K562 (cell line): ENCODE data around the gene MAP1LC3B. TPM values are rescaled to one million over a fixed set of nuclear protein-coding genes. Genes with fewer than 3 reads are reported as not detected.

Source experiments
- CBX3 ChIP-seq, 2 experiments: IDR thresholded peaks; 1 replicate in 1 of 2; 2 replicates in 1 of 2; pipeline ENCODE4 v1.6.1; 2012; ENCODE audit warnings: inconsistent platforms in 2 of 2, low read length in 2 of 2, borderline replicate concordance in 1 of 2, control low read depth in 1 of 2
- HNRNPUL1 ChIP-seq: fragments of 200-400 bp; formaldehyde crosslinking; IDR thresholded peaks from 2 replicates; pipeline ENCODE4 v1.6.1; 2017; ENCODE audit warnings: low read length
- NFRKB ChIP-seq: fragments of 450-650 bp; IDR thresholded peaks from 2 replicates; pipeline ENCODE4 v1.6.1; 2016; ENCODE audit warnings: low read depth
- WHSC1 ChIP-seq: IDR thresholded peaks from one replicate; pipeline ENCODE4 v1.6.1; 2012; ENCODE audit warnings: low read length, control low read depth, inconsistent platforms
- ZNF274 ChIP-seq: IDR thresholded peaks from 2 replicates; pipeline ENCODE4 v1.6.1; 2011; ENCODE audit warnings: low read depth, mild to moderate bottlenecking, low read length, moderate library complexity, borderline replicate concordance
- polyA plus RNA-seq, 8 experiments: library from polyadenylated mRNA; depleted of rRNA in 4 of 8; stranded (reverse) in 5 of 8; unstranded in 3 of 8; fragments of >200 nt; fragmentation: Nextera tagmentation in 2 of 8; fragmentation: Illumina TruSeq in 1 of 8; extraction: Ambion mirVana in 2 of 8; extraction: Trizol in 1 of 8; gene quantifications; 2 replicates each; pipeline versions ENCODE4 v1.2.1 to v1.2.3, GENCODE V29; 2011 to 2014; ENCODE audit warnings: inconsistent platforms in 1 of 8, missing spikeins in 1 of 8
- total RNA-seq, 7 experiments: library from RNA; depleted of rRNA in 6 of 7; stranded (reverse); fragments of >200 nt in 6 of 7; fragmentation: Illumina TruSeq in 2 of 7; extraction: Trizol in 2 of 7; gene quantifications; 2 replicates each; pipeline versions ENCODE4 v1.2.1 to v1.2.3, GENCODE V29; 2011 to 2021; ENCODE audit warnings: low replicate concordance in 1 of 7
- TF ChIP-seq, protein P1 (sequence below): fragments of 450-650 bp; IDR thresholded peaks from 2 replicates; pipeline ENCODE4 v1.6.1; 2017; ENCODE audit warnings: antibody characterized with exemption, mild to moderate bottlenecking
- TF ChIP-seq, protein P2 (sequence below): sonication (generic); formaldehyde crosslinking; IDR thresholded peaks from 2 replicates; pipeline ENCODE4 v1.5.0; 2020; ENCODE audit warnings: missing genetic modification reagents
- TF ChIP-seq, protein P3 (sequence below): fragments of 200-600 bp; sonication (generic); IDR thresholded peaks from one replicate; pipeline ENCODE4 v1.6.1; 2012; ENCODE audit warnings: mild to moderate bottlenecking, low read depth, low read length, inconsistent platforms

MAP1LC3B gene
- total and polyA plus RNA-seq, 9 of the 15 experiments (the other 6 are each of a cell fraction or from before 2014, with no cell fraction given) = 16.0 to 81.5 (median 36.7) TPM

DNA sequence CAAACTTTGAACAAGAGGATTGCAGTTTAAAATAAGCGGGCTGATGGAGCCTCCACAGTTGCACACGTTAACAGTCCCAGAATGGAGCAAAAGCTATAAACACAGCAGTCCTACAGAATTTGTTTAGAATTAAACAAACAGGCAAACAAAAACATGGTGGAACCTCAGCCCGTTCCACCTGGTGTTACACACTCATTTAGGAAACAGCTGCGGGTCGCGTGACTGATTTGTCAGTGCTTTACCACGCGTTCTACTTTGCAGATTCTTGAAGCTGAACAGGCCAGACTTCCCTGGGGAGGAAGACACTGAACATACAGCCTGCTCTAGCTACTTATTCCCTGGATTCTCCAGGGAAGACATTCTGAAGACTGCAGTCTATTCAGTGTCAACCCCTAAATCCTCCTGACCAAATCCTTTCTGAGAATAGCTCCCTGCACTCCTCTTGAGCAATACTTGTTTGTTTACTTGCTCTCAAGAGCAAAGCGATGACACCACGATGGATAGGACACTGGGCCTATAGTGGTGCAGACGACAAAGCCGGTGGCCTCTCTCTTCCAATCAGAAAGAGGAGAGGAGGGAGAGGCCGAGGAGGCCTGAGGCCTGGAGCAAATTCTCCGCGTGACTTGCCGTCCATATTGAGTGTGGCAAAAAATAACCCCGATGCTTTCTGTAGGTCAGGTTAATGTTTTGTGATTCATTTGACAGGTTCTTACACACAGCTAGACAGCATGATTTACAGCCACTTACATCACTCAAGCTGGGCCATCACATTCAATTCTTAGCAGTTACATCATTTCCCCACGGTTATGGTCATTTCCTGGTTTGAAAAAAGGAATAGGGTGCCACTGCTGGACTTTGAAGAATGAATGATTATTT is 4.0 kb upstream of the MAP1LC3B start (continued):
- TF ChIP-seq, protein P1, sequence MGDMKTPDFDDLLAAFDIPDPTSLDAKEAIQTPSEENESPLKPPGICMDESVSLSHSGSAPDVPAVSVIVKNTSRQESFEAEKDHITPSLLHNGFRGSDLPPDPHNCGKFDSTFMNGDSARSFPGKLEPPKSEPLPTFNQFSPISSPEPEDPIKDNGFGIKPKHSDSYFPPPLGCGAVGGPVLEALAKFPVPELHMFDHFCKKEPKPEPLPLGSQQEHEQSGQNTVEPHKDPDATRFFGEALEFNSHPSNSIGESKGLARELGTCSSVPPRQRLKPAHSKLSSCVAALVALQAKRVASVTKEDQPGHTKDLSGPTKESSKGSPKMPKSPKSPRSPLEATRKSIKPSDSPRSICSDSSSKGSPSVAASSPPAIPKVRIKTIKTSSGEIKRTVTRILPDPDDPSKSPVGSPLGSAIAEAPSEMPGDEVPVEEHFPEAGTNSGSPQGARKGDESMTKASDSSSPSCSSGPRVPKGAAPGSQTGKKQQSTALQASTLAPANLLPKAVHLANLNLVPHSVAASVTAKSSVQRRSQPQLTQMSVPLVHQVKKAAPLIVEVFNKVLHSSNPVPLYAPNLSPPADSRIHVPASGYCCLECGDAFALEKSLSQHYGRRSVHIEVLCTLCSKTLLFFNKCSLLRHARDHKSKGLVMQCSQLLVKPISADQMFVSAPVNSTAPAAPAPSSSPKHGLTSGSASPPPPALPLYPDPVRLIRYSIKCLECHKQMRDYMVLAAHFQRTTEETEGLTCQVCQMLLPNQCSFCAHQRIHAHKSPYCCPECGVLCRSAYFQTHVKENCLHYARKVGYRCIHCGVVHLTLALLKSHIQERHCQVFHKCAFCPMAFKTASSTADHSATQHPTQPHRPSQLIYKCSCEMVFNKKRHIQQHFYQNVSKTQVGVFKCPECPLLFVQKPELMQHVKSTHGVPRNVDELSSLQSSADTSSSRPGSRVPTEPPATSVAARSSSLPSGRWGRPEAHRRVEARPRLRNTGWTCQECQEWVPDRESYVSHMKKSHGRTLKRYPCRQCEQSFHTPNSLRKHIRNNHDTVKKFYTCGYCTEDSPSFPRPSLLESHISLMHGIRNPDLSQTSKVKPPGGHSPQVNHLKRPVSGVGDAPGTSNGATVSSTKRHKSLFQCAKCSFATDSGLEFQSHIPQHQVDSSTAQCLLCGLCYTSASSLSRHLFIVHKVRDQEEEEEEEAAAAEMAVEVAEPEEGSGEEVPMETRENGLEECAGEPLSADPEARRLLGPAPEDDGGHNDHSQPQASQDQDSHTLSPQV = peak; percentile 95
- TF ChIP-seq, protein P2, sequence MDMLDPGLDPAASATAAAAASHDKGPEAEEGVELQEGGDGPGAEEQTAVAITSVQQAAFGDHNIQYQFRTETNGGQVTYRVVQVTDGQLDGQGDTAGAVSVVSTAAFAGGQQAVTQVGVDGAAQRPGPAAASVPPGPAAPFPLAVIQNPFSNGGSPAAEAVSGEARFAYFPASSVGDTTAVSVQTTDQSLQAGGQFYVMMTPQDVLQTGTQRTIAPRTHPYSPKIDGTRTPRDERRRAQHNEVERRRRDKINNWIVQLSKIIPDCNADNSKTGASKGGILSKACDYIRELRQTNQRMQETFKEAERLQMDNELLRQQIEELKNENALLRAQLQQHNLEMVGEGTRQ (CRISPR knock-in tag) = peak; percentile 76
- 0 out of 3 replicates have a peak, but pooled peaks of 1 of the 2 experiments have one; percentile 14 for TF ChIP-seq CBX3 (IDR thresholded peaks at IDR 0.05; ENCODE audit: borderline replicate concordance in 1 of 2, low read length in 2 of 2)
- no peak for TF ChIP-seq WHSC1
- no peak for TF ChIP-seq ZNF274
- TF ChIP-seq NFRKB = peak; percentile 57
- TF ChIP-seq, protein P3, sequence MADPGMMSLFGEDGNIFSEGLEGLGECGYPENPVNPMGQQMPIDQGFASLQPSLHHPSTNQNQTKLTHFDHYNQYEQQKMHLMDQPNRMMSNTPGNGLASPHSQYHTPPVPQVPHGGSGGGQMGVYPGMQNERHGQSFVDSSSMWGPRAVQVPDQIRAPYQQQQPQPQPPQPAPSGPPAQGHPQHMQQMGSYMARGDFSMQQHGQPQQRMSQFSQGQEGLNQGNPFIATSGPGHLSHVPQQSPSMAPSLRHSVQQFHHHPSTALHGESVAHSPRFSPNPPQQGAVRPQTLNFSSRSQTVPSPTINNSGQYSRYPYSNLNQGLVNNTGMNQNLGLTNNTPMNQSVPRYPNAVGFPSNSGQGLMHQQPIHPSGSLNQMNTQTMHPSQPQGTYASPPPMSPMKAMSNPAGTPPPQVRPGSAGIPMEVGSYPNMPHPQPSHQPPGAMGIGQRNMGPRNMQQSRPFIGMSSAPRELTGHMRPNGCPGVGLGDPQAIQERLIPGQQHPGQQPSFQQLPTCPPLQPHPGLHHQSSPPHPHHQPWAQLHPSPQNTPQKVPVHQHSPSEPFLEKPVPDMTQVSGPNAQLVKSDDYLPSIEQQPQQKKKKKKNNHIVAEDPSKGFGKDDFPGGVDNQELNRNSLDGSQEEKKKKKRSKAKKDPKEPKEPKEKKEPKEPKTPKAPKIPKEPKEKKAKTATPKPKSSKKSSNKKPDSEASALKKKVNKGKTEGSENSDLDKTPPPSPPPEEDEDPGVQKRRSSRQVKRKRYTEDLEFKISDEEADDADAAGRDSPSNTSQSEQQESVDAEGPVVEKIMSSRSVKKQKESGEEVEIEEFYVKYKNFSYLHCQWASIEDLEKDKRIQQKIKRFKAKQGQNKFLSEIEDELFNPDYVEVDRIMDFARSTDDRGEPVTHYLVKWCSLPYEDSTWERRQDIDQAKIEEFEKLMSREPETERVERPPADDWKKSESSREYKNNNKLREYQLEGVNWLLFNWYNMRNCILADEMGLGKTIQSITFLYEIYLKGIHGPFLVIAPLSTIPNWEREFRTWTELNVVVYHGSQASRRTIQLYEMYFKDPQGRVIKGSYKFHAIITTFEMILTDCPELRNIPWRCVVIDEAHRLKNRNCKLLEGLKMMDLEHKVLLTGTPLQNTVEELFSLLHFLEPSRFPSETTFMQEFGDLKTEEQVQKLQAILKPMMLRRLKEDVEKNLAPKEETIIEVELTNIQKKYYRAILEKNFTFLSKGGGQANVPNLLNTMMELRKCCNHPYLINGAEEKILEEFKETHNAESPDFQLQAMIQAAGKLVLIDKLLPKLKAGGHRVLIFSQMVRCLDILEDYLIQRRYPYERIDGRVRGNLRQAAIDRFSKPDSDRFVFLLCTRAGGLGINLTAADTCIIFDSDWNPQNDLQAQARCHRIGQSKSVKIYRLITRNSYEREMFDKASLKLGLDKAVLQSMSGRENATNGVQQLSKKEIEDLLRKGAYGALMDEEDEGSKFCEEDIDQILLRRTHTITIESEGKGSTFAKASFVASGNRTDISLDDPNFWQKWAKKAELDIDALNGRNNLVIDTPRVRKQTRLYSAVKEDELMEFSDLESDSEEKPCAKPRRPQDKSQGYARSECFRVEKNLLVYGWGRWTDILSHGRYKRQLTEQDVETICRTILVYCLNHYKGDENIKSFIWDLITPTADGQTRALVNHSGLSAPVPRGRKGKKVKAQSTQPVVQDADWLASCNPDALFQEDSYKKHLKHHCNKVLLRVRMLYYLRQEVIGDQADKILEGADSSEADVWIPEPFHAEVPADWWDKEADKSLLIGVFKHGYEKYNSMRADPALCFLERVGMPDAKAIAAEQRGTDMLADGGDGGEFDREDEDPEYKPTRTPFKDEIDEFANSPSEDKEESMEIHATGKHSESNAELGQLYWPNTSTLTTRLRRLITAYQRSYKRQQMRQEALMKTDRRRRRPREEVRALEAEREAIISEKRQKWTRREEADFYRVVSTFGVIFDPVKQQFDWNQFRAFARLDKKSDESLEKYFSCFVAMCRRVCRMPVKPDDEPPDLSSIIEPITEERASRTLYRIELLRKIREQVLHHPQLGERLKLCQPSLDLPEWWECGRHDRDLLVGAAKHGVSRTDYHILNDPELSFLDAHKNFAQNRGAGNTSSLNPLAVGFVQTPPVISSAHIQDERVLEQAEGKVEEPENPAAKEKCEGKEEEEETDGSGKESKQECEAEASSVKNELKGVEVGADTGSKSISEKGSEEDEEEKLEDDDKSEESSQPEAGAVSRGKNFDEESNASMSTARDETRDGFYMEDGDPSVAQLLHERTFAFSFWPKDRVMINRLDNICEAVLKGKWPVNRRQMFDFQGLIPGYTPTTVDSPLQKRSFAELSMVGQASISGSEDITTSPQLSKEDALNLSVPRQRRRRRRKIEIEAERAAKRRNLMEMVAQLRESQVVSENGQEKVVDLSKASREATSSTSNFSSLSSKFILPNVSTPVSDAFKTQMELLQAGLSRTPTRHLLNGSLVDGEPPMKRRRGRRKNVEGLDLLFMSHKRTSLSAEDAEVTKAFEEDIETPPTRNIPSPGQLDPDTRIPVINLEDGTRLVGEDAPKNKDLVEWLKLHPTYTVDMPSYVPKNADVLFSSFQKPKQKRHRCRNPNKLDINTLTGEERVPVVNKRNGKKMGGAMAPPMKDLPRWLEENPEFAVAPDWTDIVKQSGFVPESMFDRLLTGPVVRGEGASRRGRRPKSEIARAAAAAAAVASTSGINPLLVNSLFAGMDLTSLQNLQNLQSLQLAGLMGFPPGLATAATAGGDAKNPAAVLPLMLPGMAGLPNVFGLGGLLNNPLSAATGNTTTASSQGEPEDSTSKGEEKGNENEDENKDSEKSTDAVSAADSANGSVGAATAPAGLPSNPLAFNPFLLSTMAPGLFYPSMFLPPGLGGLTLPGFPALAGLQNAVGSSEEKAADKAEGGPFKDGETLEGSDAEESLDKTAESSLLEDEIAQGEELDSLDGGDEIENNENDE = no peak
- TF ChIP-seq HNRNPUL1 = no peak
